Measurements from ENCODE around the gene MRPL43.

MRPL43 gene

DNA sequence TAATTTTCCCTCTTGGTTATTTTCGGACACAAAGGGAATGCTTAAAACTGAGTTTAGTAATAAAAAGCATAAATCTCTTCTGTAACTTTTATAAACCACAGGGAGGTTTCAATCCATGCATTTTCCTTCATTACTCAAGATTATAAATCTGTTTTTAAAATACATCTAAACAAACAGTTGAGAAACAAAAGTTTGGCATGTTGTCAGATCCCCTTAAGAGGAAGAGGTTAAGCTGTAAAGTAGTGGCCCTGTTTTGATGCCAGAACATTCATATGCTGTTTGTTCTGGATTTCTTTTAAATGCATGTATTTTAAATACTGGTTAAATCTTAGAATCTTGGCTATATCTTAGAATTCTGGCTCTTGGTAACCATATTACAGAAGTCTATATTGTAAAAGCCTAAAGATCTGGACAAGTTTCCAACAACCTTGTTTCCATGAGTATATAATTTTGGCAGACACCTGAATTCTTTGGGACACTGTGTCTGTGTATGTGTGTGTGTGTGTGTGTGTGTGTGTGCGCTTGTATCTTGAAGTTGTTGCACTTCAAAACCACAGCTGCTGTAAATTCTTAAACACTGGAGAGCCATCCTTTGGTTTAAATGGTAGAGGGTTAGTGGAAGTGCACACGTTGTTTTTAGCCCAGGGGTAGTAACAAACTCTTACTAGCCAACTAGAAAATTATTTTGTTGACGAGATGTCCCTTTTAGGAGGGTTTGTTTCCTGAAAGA, 24.8 kb downstream of the MRPL43 start:
- no peak for DNase-seq

DNA sequence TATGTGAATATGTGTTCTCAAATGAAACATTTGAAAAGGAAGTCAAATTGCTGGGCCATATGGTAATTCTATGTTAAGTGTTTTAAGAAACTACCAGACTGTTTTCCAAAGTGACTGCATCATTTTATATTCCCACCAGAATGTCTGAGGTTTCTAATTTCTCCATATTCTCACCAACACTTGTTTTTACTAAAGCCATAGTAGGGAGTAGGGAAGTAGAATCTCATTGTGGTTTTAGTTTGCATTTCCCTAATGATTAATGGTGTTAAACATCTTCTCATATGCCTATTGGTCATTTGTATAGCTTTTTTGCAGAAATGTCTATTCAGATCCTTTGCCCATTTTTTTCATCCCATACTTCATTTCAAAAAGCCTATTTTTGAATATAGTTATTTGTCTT, 27.0 kb downstream of the MRPL43 start:
- DNase-seq: no peak

DNA sequence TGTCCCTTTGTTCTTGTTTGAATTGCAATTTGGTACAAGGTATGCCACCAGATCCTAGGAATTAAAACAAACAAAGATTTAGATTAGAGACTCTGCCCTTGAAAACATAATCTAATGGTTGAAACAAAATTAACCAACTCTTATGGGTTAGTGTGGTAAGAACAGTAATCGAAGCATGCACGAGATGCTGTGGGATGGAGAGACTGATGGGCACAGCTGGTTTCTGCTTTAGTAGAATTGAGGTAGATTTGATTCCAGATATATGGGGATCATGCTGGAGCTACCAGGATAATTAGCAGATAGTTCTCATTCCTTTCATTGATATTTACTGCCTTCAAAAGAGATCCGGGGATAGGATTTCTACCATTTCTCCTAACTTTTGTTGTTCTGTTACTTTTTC, 38.4 kb downstream of the MRPL43 start:
- no peak for DNase-seq

DNA sequence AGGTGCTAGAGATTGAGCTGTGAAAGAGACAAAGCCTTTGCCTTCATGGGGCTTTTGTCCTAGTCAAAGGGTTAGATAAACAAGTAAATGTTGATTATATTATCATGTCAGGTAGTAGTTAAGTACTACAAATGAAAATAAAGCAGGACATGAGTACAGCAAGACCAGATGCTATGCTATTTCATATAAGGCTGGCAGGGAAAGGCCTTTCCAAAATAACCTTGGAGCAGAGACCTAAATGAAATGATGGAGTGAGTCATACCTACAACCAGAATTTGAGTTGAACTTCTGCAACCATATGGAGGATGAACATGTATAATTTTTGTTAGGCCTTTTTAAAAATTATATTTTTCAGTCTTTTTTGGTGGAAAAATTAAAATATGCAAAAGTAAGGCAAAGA, 41.5 kb downstream of the MRPL43 start:
- DNase-seq: no peak

DNA sequence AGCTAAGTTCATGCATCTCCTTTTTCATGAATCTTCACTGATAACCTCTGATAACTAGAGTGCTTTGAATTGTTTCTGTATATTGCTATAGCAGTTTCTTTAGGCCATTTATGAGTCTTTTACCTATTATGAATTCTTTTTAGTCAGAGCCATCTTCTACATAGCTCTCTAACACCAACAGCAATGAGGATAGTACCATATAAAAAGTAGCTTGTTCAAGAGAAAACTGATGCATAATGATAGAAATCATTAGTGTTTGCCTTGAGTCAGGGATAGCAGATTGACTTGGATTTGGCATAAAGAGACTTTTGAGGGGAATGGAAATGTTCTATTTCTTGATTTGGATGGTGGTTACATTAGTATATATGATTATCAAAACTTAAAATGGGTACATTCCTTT, 43.8 kb downstream of the MRPL43 start:
- no peak for DNase-seq

DNA sequence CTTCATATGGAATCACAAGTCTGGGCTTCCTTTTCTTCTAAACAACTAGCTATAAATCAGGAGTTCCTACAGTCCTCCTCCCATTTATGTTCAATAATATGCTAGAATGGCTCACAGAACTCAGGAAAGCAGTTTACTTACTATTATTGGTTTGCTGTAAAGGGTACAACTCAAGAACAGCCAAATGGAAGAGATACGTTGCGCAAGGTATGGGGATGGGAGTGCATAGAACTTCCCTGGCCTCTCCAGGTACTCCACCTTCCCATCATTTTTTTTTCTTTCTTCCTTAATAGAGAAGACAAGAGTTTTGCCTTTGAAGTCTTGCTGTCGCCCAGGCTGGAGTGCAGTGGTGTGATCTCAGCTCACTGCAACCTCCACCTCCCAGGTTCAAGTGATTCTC, 45.1 kb downstream of the MRPL43 start:
- no peak for DNase-seq

DNA sequence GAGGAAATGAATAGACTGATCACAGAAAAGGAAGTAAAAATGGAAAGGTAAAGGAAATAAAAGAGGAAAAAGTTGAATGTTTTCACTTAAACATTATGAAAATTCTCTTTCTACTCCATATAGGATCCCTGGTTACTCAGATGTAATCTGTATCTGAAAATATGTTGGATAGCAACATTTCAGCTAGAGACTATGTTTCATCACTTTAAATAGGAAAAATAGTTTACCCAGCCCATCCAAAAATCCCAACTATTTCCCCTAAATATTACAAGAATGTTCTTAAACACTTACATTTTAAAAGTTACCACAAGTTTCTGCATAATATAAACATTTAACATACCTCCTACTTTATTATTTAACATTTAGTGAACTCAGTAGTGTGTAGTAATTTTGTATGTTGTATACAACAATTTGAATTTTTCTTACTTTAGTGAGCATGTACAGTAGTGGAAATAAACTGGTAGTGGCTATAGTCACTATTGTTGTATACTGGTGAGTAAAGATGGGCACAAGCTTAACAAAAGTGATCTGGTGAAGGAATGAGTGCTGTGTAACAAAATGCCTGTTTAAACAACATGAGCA, 47.4 kb downstream of the MRPL43 start:
- DNase-seq: no peak
